ENCODE results near the gene HMGB2.

The HMGB2 gene

GRCh38 chr4:173334085-173334890 is at the start of gene HMGB2:
Gene HMGB2 (minus strand): TSS chr4:173334358. CDS start chr4:173333649, 709 bp downstream.
- DNase-seq = peak; percentile 94 to 98

DNA sequence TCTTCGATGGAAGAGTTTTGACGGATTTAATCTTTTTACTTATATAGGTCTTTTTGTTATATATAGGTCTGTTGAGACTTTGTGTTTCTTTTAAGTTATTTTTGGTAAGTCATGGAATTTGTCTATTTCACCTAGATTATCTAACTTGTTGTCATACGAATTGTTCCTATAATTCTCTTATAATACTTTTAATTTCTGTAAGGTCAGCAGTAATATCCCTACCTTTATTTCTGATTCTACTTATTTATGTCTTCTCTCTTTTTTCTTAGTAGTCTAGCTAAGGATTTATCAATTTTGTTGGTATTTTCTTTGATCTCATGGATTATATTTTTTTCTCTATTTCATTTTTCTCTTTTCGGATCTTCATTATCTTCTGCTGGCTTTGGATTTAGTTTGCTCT is 48.2 kb upstream of the HMGB2 start:
- DNase-seq = no peak

GRCh38 chr4:173381610-173382009 is 47.5 kb upstream of the HMGB2 start:
- no peak for DNase-seq

GRCh38 chr4:173380987-173381386 is 46.8 kb upstream of the HMGB2 start:
- no peak for DNase-seq

DNA sequence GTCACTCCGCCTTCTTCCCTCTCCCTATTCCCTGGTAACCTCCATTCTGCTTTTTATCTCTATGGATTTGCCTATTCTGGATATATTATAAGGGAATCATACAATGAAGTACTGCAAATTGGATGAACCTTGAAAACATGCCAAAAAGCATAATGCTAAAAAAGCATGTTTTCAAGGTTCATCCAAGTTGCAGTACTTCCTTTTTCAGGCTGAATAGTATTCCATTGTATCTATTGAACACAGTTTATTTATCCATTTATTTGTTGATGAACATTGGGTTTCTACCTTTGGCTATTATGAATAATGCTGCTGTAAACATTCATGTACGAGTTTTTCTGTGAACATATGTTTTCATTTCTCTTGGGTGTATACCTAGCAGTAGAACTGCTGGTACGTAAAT is 45.8 kb upstream of the HMGB2 start:
- no peak for DNase-seq

GRCh38 chr4:173374588-173374987 is 40.4 kb upstream of the HMGB2 start:
- DNase-seq = no peak

- DNase-seq = peak; percentile 35 to 63
These were observed 37.4 kb upstream of the HMGB2 start for GRCh38 chr4:173371292-173372192.

DNA sequence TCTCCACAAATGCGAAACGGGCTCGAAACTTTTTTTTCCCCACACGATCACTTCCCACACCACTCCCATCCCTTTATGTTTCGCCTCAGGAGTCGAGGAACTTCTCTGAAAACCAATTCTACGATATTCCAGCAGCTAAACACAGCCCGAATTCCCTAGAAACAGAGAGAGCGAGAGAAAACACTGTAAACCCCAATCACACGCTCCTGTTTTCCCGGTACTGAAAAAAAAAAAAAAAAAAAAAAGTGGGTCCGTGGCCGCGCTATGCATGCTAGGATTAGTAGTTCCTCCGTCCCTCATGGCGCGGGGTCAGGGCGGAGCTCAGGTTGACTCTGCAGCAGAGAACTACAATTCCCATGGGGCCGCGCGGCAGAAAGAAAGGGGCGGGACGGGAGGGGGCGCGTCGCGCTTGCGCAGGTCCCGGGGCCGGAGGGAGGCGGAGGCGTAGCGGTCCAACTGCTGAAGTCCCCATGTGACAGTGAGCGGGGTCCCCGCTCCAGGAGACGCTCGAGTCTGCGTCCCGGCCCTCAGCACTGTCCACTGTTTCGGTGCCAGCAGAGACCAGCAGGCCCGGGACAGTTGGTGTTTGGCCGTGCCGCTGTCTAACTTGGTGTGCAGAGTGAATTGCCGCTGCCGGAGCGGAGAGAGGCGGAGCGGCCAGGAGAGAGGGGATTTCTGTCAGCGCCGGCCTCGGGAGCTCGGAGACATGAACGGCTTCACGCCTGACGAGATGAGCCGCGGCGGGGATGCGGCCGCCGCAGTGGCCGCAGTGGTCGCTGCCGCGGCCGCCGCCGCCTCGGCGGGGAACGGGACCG is 36.5 kb upstream of the HMGB2 start, which contains the start of gene SAP30:
Gene SAP30, plus strand, starts transcription at position 478 of the 815 bp plus-strand sequence. Its CDS starts 229 bp downstream, at position 707.
- DNase-seq = peak; percentile 93 to 96

GRCh38 chr4:173370130-173370476 is 35.9 kb upstream of the HMGB2 start:
- peak in 1 of 2 donors; percentile 57 for DNase-seq

DNA sequence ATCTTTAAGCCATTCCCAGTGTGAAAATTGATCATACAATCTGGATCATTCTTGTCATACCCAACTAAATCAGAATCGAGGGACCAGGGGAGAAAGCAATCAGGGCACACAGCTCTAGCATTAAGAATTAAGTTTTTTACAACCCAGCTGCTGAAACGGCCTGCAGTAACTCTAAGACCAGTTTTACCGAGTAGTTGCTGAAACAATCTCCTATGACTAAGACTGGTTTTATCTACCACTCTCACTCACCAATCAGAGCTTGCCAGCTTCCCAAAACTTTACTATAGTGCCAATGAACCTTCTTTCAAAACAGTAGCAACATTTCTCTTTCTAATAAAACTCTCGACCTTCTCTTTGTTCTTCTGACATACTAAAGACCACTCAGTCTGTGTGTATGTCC is 33.8 kb upstream of the HMGB2 start:
- no peak for DNase-seq

DNA sequence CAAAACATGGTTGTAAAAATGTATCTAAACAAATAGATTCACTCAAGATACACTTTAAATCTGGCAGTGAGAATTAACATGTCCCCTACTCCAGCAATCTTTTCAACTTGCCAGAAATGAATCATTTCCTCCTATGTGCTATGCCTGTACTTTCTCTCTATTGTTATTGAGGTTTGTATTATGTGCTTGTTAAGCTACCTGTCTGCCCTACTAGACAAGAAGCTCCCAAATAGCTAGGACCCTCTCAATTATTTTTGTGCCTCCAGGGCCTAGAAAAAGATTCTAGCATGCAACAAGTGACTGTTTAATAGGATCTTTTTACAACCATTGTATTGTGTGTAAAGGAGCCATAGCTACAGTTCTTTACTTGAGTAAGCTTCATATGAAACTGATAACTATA is 33.1 kb upstream of the HMGB2 start:
- DNase-seq = peak in 1 of 2 donors; percentile 65

DNA sequence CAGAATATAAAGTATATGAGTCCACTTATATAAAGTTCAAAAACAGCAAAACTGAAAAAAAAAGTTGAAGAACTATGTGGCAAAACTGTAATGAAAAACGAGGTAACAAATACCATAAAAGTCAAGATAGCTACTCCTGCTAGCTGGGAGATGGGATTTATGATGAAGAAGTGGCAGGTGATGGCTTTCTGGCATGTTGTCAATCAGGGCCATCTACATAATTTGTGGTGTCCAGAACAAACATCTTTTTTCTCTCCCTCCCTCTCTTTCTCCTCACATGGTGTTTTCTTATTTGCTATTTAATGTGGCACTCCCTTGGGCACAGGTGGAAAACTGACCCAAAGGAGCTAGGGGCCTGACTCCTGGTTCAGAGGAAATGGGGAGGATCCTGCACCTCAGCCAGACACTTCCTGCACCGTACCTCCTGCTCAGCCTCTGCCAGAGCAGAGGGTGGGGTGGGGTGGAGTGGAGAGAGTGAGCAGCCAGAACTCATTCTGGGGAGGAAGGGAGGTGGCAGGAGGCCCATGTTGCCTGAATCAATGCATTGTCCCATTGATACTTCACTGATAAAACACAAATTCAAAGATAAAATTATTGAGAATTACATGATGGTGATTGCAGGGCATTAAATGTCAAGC is 31.3 kb upstream of the HMGB2 start:
- peak in 1 of 2 donors; percentile 31 for DNase-seq

DNA sequence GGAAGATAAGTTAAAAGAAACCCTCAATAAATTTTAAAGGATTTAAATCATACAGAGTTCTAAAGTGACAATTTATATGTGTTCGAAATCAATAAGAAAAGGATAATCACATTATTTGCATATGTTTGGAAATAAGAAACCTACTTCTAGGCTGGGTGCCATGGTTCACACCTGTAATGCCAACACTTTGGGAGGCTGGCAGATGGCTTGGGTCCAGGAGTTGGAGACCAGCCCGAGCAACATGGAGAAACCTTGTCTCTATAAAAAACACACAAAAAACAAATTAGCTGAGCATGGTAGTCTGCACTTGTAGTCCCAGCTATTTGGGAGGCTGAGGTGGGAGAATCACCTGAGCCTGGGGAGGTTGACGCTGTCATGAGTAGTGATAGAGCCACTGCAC is 28.5 kb upstream of the HMGB2 start:
- DNase-seq = no peak

GRCh38 chr4:173360587-173361221 is 26.5 kb upstream of the HMGB2 start:
- DNase-seq = no peak

DNA sequence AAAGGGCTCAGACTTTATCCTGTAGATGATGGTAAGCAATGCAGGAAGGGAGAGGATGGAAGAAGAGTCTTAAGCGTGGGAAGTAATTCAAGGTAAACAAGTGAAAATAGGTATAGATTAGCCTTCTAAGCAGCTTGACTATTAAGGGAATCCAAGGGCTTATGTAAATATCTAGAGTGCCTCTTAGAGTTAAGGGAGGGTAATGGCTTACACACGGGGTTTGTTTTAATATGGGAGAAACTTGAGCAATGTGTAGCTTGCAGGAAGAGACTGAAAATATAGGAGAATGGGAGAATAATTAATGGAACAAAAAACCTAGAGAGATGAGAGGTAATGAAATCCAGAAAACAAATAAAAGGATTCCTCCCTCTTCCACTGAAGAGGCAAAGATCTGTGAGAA is 23.8 kb upstream of the HMGB2 start:
- no peak for DNase-seq

- DNase-seq = no peak
These were observed 13.3 kb upstream of the HMGB2 start for GRCh38 chr4:173347467-173347866.

GRCh38 chr4:173346074-173346473 is 11.9 kb upstream of the HMGB2 start:
- DNase-seq = no peak

DNA sequence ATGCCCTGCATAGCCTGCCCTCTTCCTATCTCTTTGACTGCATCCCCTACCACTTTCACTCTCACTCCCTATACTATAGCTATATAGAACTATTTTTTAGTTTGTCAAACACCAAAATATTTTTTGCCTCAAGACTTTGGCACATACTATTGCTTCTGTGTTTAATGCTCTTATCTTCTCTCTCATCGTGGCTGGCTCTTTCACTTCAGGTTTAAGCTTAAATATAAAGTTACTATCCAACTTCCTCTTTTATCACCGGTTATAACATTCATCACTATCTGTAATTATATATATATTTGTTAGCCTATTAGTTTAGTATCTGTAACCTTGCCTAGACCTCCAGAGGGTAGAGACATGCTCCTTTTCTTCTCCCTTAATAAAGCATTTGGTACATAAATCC is 11.5 kb upstream of the HMGB2 start:
- DNase-seq = peak in 1 of 2 donors; percentile 60

- DNase-seq = no peak
These were observed 9.8 kb upstream of the HMGB2 start for GRCh38 chr4:173343832-173344397.

DNA sequence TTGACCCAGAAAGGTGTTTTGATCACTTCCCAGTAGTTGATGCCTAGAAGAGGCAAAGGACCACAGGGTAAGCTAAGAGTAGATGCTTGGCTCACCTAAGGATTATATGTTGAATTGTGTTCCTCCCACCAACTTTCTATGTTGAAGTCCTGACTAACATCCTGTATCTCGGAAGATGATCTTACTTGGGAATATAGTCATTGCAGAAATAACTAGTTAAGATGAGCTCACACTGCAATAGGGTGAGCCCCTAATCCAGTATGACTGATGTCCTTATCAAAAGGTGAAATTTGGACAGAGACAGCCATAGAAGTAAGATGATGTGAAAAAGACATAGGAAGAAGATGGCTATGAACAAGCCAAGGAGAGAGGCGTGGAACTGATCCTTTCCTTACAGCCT is 3.3 kb upstream of the HMGB2 start:
- no peak for DNase-seq

Measured in bone marrow (tissue), 2 donors.